Muscle of leg (tissue), 16 donors: Measurements from ENCODE around the gene RIC8A. TPM values are rescaled to one million over a fixed set of nuclear protein-coding genes. Genes with fewer than 3 reads are reported as not detected.
"Not testable (repeated sequence)": the region's sequence is repeated elsewhere in the genome, so short reads cannot be mapped to it uniquely, and the experiment has no call there.

Source experiments
- DNase-seq: peaks from one replicate; pipeline ENCODE4 v3.0.0; 2013
- H3K27ac ChIP-seq: one replicate; pipeline ENCODE4 v1.5.1; 2013; ENCODE audit warnings: mild to moderate bottlenecking, low read length, control low read depth
- H3K27me3 ChIP-seq: one replicate; pipeline ENCODE4 v1.6.1; 2013; ENCODE audit warnings: low read length; ENCODE audit not compliant: control insufficient read depth, insufficient read depth
- H3K36me3 ChIP-seq: one replicate; pipeline ENCODE4 v1.6.1; 2013; ENCODE audit warnings: low read length; ENCODE audit not compliant: control insufficient read depth, insufficient read depth
- H3K4me1 ChIP-seq: one replicate; pipeline ENCODE4 v1.6.1; 2013; ENCODE audit warnings: low read length; ENCODE audit not compliant: control insufficient read depth, insufficient read depth
- H3K4me3 ChIP-seq: one replicate; pipeline ENCODE4 v1.5.1; 2013; ENCODE audit warnings: low read length, control low read depth
- H3K9me3 ChIP-seq: replicated peaks from 2 replicates; pipeline ENCODE4 v1.6.1; 2013; ENCODE audit warnings: low read depth, low read length; ENCODE audit not compliant: control insufficient read depth
- WGBS: methylation state at CpG from one replicate; pipeline ENCODE4 v1.1.5; 2013; ENCODE audit warnings: missing lambda C conversion rate; ENCODE audit not compliant: insufficient coverage; 5-methylcytosine and 5-hydroxymethylcytosine counted together
- long read RNA-seq, 11 donors: transcript quantifications; one replicate each; lab custom pipeline, GENCODE V29; 2026
- polyA plus RNA-seq, 8 donors: library from polyadenylated mRNA; unstranded; fragments of 120-200 nt; gene quantifications; one replicate each; pipeline versions ENCODE4 v1.2.1 to v1.2.3, GENCODE V29; 2013; ENCODE audit warnings: inconsistent platforms in 1 of 8, low replicate concordance in 1 of 8; ENCODE audit not compliant: insufficient read length in 8 of 8, insufficient read depth in 1 of 8
- total RNA-seq: library from RNA; stranded (reverse); fragments of 120-200 nt; gene quantifications from one replicate; pipeline ENCODE4 v1.2.4, GENCODE V29; 2013

The RIC8A gene
- total RNA-seq (58.2 TPM), polyA plus RNA-seq (10 to 100 TPM; 59.5 to 85.4 (median 72.0) TPM)
- long read RNA-seq, donor 1, partial matches to known transcripts = 0 of 4 reads
- long read RNA-seq, donor 1, other reads (novel, unspliced or antisense) = 0 of 4 reads
- long read RNA-seq, donor 2, partial matches to known transcripts = 0 of 2 reads
- long read RNA-seq, donor 2, other reads (novel, unspliced or antisense) = 0 of 2 reads
- long read RNA-seq, donor 3, transcript RIC8A-203 (10 exons, 3,703 nt) = major isoform, 21 of 34 reads
- long read RNA-seq, donor 3, partial matches to known transcripts = 12 of 34 reads
- long read RNA-seq, donor 3, other reads (novel, unspliced or antisense) = 0 of 34 reads
- long read RNA-seq, donor 4, transcript RIC8A-203 (10 exons, 3,703 nt) = major isoform, 6 of 16 reads
- long read RNA-seq, donor 4, partial matches to known transcripts = 7 of 16 reads
- long read RNA-seq, donor 4, other reads (novel, unspliced or antisense) = 0 of 16 reads
- long read RNA-seq, donor 5, transcript RIC8A-203 (10 exons, 3,703 nt) = major isoform, 19 of 24 reads
- long read RNA-seq, donor 5, partial matches to known transcripts = 0 of 24 reads
- long read RNA-seq, donor 5, other reads (novel, unspliced or antisense) = 0 of 24 reads
- long read RNA-seq, donor 6, transcript RIC8A-203 (10 exons, 3,703 nt) = major isoform, 15 of 45 reads
- long read RNA-seq, donor 6, partial matches to known transcripts = 29 of 45 reads
- long read RNA-seq, donor 6, other reads (novel, unspliced or antisense) = 0 of 45 reads
- long read RNA-seq, donor 7, transcript RIC8A-203 (10 exons, 3,703 nt) = major isoform, 8 of 45 reads
- long read RNA-seq, donor 7, partial matches to known transcripts = 34 of 45 reads
- long read RNA-seq, donor 7, other reads (novel, unspliced or antisense) = 0 of 45 reads
- long read RNA-seq, donor 8, partial matches to known transcripts = 0 of 3 reads
- long read RNA-seq, donor 8, other reads (novel, unspliced or antisense) = 0 of 3 reads
- long read RNA-seq, donor 9, transcript RIC8A-203 (10 exons, 3,703 nt) = major isoform, 9 of 11 reads
- long read RNA-seq, donor 9, partial matches to known transcripts = 0 of 11 reads
- long read RNA-seq, donor 9, other reads (novel, unspliced or antisense) = 0 of 11 reads
- long read RNA-seq, donor 10, transcript RIC8A-203 (10 exons, 3,703 nt) = major isoform, 13 of 19 reads
- long read RNA-seq, donor 10, partial matches to known transcripts = 0 of 19 reads
- long read RNA-seq, donor 10, other reads (novel, unspliced or antisense) = 0 of 19 reads
- long read RNA-seq, donor 11, transcript RIC8A-203 (10 exons, 3,703 nt) = major isoform, 7 of 10 reads
- long read RNA-seq, donor 11, partial matches to known transcripts = 0 of 10 reads
- long read RNA-seq, donor 11, other reads (novel, unspliced or antisense) = 0 of 10 reads

DNA sequence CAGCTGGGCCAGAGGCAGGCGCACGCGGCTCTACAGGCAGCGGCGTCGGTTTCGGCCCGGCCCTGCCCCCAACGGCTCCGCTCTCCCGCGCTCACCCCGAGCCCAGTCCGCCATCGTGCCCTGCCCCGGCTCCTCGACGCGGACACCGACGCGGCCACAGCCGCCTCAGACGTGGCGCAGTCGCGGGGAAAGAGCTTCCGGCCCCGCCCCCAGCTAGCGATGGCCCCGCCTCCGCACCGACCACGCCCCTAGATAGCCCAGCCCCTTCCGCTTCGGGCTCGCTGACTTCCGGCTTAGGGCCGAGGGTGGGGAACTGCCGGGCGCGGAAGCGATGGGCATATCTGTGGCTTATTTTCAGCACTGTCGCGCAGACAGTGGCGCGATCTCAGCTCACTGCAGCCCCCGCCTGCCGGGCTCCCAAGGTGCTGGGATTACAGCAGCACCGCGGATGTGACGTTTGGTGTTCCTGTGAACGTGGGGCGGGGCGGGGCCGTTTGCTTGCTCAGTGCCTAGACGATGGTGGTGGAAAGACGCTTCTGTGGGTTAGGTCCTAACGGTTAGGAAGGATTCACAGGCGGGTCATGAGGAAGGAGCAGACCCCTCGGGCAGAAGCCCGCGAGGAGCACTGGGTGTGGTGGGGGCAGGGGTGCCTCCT, at the start of gene RIC8A, which contains the start of gene BET1L:
TSS of gene RIC8A (plus strand) at position 501 of the 655 bp plus-strand sequence. CDS start 1,147 bp downstream, outside the sequence.
TSS of gene BET1L (minus strand) at position 192 of the 655 bp plus-strand sequence. CDS start at position 114, 78 bp downstream.
- H3K4me1 ChIP-seq = peaks cover 51% of the 10 kb centered on the region
- H3K27ac ChIP-seq = peak within 1 kb of the TSS; percentile 100
- H3K27me3 ChIP-seq = no peaks in the 10 kb centered on the region
- peak within 1 kb of the TSS; percentile 95 for H3K4me3 ChIP-seq
- peaks cover 56% of the 10 kb centered on the region for H3K36me3 ChIP-seq
- under 1% methylated on average over 60 of the region's 63 CpGs for WGBS
- H3K9me3 ChIP-seq = no peaks in the 10 kb centered on the region
- peak; percentile 99 for DNase-seq

DNA sequence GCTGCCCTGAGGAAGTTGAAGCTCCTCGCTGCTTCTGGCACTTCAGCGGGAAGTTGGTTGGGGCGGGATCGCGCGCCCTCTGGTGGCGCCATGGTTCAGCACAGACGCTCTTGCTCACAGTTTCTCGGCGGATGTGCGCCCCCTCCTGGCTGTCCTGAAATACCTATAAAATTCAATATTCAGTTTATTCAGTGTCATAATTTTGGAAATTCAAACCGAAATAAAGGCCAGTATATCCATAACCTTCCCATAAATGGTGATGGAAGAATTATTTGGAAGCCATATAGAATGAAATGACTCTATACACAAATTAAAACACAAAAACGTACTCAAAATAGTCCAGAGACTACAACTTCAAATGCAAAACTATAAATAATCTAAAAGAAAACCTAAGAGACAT, 27.3 kb upstream of the RIC8A start:
- WGBS = no CpG with 5 or more reads among the region's 13 CpGs
- not testable (repeated sequence) for H3K4me1 ChIP-seq, DNase-seq, H3K9me3 ChIP-seq, H3K4me3 ChIP-seq, H3K27ac ChIP-seq, H3K36me3 ChIP-seq, H3K27me3 ChIP-seq

DNA sequence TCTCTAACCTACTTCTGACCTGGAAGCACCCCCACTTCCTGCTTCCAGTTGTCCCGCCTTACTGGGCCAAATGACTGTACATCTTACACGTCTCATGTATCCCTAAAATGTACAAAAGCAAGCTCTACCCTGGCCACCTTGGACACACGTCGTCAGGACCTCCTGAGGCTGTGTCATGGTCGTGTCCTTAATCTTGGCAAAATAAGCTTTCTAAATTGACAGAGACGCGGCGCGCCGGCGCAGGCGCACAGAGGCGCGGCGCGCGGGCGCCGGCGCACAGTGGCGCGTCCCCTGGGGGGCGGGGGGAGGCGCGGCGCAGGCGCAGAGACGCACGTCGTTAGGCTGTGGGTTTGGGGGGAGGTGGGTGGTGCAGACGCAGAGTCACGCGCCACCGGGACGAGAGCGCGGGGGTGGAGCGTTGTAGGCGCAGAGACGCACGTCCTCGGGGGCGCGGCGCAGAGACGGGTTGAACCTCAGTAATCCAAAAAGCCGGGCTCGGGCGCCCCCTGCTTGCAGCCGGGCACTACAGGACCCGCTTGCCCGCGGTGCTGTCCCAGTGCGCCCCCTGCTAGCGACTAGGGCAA, 18.2 kb upstream of the RIC8A start:
- not testable (repeated sequence) for H3K4me1 ChIP-seq, DNase-seq

DNA sequence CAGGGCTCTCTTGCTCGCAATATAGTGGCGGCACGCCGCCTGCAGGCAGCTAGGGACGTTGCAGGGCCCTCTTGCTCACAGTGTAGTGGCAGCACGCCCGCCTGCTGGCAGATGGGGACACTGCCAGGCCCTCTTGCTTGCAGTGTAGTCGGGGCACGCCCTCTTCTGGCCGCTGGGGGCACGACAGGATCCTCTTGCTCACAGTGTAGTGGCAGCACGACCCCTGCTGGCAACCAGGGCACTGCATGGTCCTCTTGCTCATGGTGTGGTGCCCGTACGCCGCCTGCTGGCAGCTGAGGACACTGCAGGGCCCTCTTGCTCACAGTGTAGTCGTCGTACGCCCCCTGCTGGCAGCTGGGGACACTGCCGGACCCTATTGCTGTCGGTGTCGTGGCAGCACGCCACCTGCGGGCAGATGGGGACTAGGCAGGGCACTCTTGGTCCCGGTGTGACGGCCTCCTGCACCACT, 17.6 kb upstream of the RIC8A start:
- not testable (repeated sequence) for H3K36me3 ChIP-seq, H3K4me3 ChIP-seq, H3K4me1 ChIP-seq, H3K27me3 ChIP-seq, DNase-seq, H3K27ac ChIP-seq, H3K9me3 ChIP-seq
- no CpG with 5 or more reads among the region's 25 CpGs for WGBS

More for the DNA sequence above, 18.2 kb upstream of the RIC8A start:
- not testable (repeated sequence) for H3K4me3 ChIP-seq, H3K36me3 ChIP-seq, H3K27ac ChIP-seq, H3K27me3 ChIP-seq, H3K9me3 ChIP-seq
- WGBS = no CpG with 5 or more reads among the region's 55 CpGs

DNA sequence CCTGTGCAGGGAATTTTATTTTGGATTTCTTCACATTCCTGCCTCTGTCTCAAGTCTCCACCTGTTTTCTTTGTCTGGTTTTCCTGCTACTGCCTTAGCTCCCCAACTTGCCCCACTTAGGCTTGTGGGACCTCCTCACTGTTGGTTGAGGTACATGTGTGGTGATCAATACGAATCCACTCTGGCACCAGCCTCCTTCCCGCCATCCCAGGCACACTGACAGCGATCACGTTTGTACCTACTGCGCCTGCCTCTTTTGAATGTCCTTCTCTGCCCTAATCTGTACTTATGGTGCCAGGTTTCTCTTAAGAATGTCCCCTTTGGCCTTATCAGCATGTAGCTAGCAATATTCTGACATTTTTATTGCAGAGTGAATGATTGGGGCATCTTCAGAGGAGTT, 17.0 kb upstream of the RIC8A start:
- not testable (repeated sequence) for H3K4me3 ChIP-seq, H3K9me3 ChIP-seq, H3K36me3 ChIP-seq, DNase-seq, H3K27me3 ChIP-seq, H3K4me1 ChIP-seq, H3K27ac ChIP-seq
- no CpG with 5 or more reads among the region's 5 CpGs for WGBS

DNA sequence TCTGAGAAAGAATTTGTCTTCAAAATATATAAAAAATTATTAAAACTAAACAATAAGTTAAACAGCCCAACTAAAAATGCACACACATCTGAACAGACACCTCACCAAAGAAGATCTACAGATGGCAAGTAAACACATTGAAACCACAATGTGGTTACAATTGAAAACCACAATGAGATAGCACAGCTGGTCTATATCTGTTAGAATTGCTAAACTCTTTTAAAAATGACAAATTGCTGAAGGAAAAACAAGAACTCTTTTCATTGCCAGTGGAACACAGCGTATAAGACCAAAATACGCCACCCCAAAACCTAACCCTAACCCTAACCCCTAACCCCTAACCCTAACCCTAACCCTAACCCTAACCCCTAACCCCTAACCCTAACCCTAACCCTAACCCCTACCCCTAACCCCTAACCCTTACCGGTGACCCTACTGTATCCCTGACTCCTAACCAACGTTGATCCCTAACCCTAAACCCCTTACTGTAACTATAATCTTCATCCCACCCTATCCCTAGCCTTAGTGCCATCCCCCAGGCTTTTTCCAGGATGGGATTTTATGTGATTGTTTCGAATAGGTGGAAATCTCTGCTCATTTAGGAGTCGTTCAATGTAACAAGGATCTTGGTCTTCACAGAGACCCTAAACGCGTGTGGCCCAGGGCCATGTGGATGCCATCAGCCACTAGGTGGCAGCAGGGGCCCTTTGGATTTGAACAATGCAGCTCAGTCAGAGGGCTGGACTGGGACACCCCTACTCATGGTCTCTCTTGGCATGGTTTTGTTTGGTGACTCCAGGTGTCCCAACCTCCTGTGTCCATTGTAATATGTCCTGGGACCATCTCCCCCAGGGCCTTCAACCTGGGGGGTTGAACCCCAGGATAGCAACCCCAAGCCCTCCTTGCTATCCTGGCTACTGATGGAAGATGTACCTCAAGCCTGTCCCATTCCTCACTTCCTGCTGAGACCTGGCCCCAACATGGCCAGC, 15.7 kb upstream of the RIC8A start:
- no CpG with 5 or more reads among the region's 8 CpGs for WGBS
- DNase-seq = not testable (repeated sequence)

DNA sequence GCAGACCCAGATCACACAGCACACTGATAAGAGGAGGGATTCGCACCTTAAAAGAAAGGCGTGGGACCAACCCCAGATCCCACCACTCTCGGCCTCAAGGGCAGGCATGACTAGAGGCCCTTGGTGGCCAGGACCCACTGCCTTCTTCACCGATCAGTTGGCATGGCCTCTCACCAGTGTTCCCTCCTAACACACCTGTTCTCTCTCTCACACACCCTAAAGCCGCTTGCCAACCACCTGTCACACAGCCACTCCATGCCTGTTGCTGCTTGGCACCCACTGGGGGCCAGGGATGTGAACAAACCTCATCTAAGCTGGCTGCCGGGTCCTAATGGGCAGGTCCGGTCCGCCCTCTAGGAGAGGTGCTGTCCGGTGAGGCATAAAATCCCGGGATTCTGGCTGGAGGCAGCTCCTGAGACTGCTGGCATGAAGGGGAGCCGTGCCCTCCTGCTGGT, 14.8 kb upstream of the RIC8A start, which contains the start of gene SCGB1C1:
TSS of gene SCGB1C1 (plus strand) at position 405 of the 455 bp plus-strand sequence. CDS start at position 427, 22 bp downstream.
- H3K9me3 ChIP-seq, H3K36me3 ChIP-seq, H3K4me1 ChIP-seq, H3K4me3 ChIP-seq, H3K27ac ChIP-seq, H3K27me3 ChIP-seq, DNase-seq: not testable (repeated sequence)
- no CpG with 5 or more reads among the region's 11 CpGs for WGBS

More for the DNA sequence above, 15.7 kb upstream of the RIC8A start:
- not testable (repeated sequence) for H3K4me1 ChIP-seq, H3K27me3 ChIP-seq, H3K36me3 ChIP-seq, H3K4me3 ChIP-seq, H3K27ac ChIP-seq, H3K9me3 ChIP-seq

DNA sequence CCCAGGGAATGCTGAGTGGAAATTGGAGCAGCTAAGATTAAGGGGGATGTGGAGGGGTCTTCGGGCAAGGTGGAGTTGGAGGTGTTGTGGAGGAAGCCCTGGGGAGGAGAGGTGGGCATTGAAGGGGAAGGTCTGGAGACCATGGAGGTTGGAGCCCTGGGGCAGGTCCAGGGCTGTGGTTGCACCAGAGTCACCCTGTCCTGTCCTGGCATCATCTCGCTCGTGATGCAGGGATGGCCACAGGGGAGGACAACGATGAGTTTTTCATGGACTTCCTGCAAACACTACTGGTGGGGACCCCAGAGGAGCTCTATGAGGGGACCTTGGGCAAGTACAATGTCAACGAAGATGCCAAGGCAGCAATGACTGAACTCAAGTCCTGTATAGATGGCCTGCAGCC, 14.0 kb upstream of the RIC8A start:
- not testable (repeated sequence) for DNase-seq, H3K9me3 ChIP-seq, H3K27me3 ChIP-seq, H3K4me1 ChIP-seq, H3K4me3 ChIP-seq, H3K27ac ChIP-seq, H3K36me3 ChIP-seq
- 72% methylated on average over 4 of the region's 5 CpGs for WGBS
